ENCODE data around the gene APP. TPM values are rescaled to one million over a fixed set of nuclear protein-coding genes. Genes with fewer than 3 reads are reported as not detected.

Gene APP
- total RNA-seq, 1 experiment from 2014 or later: 266 TPM

DNA sequence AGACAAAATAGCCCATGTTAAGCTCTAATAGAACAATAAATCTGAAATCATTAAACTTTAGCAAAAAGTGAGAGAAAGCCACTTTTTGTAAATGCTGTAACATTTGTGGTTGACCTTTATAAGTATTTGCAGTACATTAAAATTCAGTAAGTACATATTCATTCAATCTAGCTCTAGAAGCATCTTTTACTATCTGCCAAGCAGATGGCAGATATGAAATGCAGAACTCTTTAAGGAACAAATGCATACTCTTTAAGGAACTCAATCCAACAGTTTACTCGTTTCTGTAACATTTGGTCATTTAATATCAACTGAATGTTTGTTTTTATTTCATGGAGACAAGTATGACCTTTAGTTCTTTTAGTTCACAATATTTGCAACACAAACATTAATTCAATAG lies 150.1 kb downstream of the APP start:
- CTCF ChIA-PET: interaction anchor here (0.6 kb wide), 1 partner anchor 48 kb away, joined by 3 read pairs; no protein-coding TSS in a partner anchor
- no peak for DNase-seq
- H3K79me2 ChIP-seq (ENCODE audit: low read length): 0 out of 2 replicates have a peak, but pooled peaks cover 4% of the 10 kb centered on the region
- no peaks in the 10 kb centered on the region for H3K4me1 ChIP-seq (ENCODE audit: insufficient read depth, low read length)
- H3K4me2 ChIP-seq (ENCODE audit: low read length): no peak overlapping the region
- no peak overlapping the region for H3K4me3 ChIP-seq (ENCODE audit: low read length)
- intact Hi-C loops (cut with micrococcal nuclease): no loop called here
- H4K20me1 ChIP-seq (ENCODE audit: low read length): 0 out of 2 replicates have a peak, but pooled peaks cover 3% of the 10 kb centered on the region
- POLR2A ChIA-PET (ENCODE audit: unreplicated experiment): no interaction called here
- peaks cover 14% of the 10 kb centered on the region for H3K36me3 ChIP-seq (ENCODE audit: low read depth, low read length)
- H2AFZ ChIP-seq (ENCODE audit: low read length): no peak overlapping the region
- H3K27me3 ChIP-seq (ENCODE audit: low read length): no peaks in the 10 kb centered on the region
- H3F3A ChIP-seq (ENCODE audit: low read length, unreplicated experiment): no peaks in the 10 kb centered on the region
- TF ChIP-seq EZH2 (IDR thresholded peaks at IDR 0.05; ENCODE audit: low read length, unreplicated experiment): no peak
- TF ChIP-seq, protein P1, sequence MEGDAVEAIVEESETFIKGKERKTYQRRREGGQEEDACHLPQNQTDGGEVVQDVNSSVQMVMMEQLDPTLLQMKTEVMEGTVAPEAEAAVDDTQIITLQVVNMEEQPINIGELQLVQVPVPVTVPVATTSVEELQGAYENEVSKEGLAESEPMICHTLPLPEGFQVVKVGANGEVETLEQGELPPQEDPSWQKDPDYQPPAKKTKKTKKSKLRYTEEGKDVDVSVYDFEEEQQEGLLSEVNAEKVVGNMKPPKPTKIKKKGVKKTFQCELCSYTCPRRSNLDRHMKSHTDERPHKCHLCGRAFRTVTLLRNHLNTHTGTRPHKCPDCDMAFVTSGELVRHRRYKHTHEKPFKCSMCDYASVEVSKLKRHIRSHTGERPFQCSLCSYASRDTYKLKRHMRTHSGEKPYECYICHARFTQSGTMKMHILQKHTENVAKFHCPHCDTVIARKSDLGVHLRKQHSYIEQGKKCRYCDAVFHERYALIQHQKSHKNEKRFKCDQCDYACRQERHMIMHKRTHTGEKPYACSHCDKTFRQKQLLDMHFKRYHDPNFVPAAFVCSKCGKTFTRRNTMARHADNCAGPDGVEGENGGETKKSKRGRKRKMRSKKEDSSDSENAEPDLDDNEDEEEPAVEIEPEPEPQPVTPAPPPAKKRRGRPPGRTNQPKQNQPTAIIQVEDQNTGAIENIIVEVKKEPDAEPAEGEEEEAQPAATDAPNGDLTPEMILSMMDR (conservative IDR thresholded peaks at IDR 0.05; ENCODE audit: low read depth, low read length): no peak
- H3K9ac ChIP-seq (ENCODE audit: low read length): no peak overlapping the region
- H3K9me2 ChIP-seq (replicated peaks; ENCODE audit: low read length): no peaks in the 10 kb centered on the region
- H3K9me3 ChIP-seq (ENCODE audit: low read length): no peaks in the 10 kb centered on the region
- BruUV-seq (replicated peaks): no TSS peak
- H3K27ac ChIP-seq (ENCODE audit: low read length): no peak overlapping the region
- ATAC-seq: no peak

DNA sequence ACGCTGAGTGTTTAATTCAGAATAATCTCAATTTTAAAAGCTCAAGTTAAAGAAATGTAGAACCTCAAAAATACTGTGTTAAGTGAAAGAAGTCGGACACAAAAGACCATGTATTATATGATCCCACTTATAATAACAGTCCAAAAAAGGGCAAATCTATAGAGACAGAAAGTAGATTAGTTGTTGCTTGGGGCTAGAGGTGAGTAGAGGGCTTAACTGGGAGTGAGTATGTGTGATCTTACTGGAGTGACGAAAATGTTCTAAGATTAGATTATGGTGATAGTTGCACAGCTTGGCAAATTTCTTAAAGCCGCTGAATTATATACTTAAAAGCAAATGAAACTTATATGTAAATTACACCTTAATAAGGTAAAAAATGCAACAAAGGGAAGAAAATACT lies 150.5 kb downstream of the APP start:
- Histone ChIP-seq H3K9me3 (ENCODE audit: low read length) (no peaks in the 10 kb centered on the region), H3K79me2 (ENCODE audit: low read length) (0 out of 2 replicates have a peak, but pooled peaks cover 2% of the 10 kb centered on the region), H3K27ac (ENCODE audit: low read length) (no peak overlapping the region), H3K36me3 (ENCODE audit: low read depth, low read length) (peaks cover 14% of the 10 kb centered on the region), H2AFZ (ENCODE audit: low read length) (no peak overlapping the region), H3F3A (ENCODE audit: low read length, unreplicated experiment) (no peaks in the 10 kb centered on the region), H4K20me1 (ENCODE audit: low read length) (0 out of 2 replicates have a peak, but pooled peaks cover 3% of the 10 kb centered on the region), H3K27me3 (ENCODE audit: low read length) (no peaks in the 10 kb centered on the region), H3K9ac (ENCODE audit: low read length) (no peak overlapping the region), H3K9me2 (replicated peaks; ENCODE audit: low read length) (no peaks in the 10 kb centered on the region), H3K4me1 (ENCODE audit: insufficient read depth, low read length) (no peaks in the 10 kb centered on the region), H3K4me3 (ENCODE audit: low read length) (no peak overlapping the region), H3K4me2 (ENCODE audit: low read length) (no peak overlapping the region)
- ChIA-PET POLR2A (ENCODE audit: unreplicated experiment) (no interaction called here), CTCF (interaction anchor here (0.6 kb wide), 1 partner anchor 48 kb away, joined by 3 read pairs; no protein-coding TSS in a partner anchor)
- no peak for ATAC-seq
- DNase-seq: no peak
- BruUV-seq (replicated peaks): no TSS peak
- no peak for TF ChIP-seq EZH2 (IDR thresholded peaks at IDR 0.05; ENCODE audit: low read length, unreplicated experiment)
- intact Hi-C loops (cut with micrococcal nuclease): no loop called here

DNA sequence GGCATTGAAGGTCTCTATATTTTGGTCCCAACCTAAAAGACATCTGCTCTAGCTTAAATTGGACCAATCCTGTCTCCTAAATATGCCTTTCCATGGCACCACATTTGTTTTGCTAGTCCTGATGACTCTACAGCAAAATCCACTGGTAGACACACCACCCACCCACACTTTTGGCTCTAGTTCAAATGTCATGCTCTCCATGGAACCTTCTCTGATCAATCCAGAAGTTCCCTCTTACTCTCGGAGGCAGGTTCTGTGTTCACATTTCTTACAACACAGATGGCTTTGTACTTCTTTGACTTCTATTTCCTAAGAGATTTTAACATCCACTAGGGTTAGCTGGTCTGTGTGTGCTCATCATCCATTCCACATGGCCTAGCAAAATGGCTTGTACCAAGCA lies 151.3 kb downstream of the APP start:
- CTCF ChIA-PET: no interaction called here
- Histone ChIP-seq H3K4me1 (ENCODE audit: insufficient read depth, low read length) (no peaks in the 10 kb centered on the region), H3K27me3 (ENCODE audit: low read length) (no peaks in the 10 kb centered on the region), H4K20me1 (ENCODE audit: low read length) (0 out of 2 replicates have a peak, but pooled peaks cover 3% of the 10 kb centered on the region), H3K36me3 (ENCODE audit: low read depth, low read length) (peaks cover 17% of the 10 kb centered on the region), H3F3A (ENCODE audit: low read length, unreplicated experiment) (no peaks in the 10 kb centered on the region), H3K9ac (ENCODE audit: low read length) (no peak overlapping the region), H3K27ac (ENCODE audit: low read length) (no peak overlapping the region), H3K9me3 (ENCODE audit: low read length) (no peaks in the 10 kb centered on the region), H3K79me2 (ENCODE audit: low read length) (no peaks in the 10 kb centered on the region), H3K9me2 (replicated peaks; ENCODE audit: low read length) (no peaks in the 10 kb centered on the region), H3K4me2 (ENCODE audit: low read length) (no peak overlapping the region), H2AFZ (ENCODE audit: low read length) (no peak overlapping the region), H3K4me3 (ENCODE audit: low read length) (no peak overlapping the region)
- no TSS peak for BruUV-seq (replicated peaks)
- TF ChIP-seq, protein P1 (conservative IDR thresholded peaks at IDR 0.05; ENCODE audit: low read depth, low read length): no peak
- TF ChIP-seq EZH2phosphoT487 (IDR thresholded peaks at IDR 0.05; ENCODE audit: borderline replicate concordance, low read length) (no peak), EZH2 (IDR thresholded peaks at IDR 0.05; ENCODE audit: low read length, unreplicated experiment) (no peak)
- DNase-seq (no peak), ATAC-seq (no peak)
- POLR2A ChIA-PET (ENCODE audit: unreplicated experiment): no interaction called here
- intact Hi-C loops (cut with micrococcal nuclease): no loop called here

All from PC-3 (cell line).